NB4 (cell line): ENCODE data around the gene RELL1.

Source experiments
- MAX ChIP-seq: IDR thresholded peaks from 2 replicates; pipeline ENCODE4 v1.6.1; 2011; ENCODE audit warnings: low read depth, low read length
- POLR2A ChIP-seq: IDR thresholded peaks from 2 replicates; pipeline ENCODE4 v1.6.1; 2011; ENCODE audit warnings: mild to moderate bottlenecking; ENCODE audit not compliant: insufficient read length; ENCODE audit errors: extremely low read depth
- TF ChIP-seq, protein P1 (sequence below): IDR thresholded peaks from one replicate; pipeline ENCODE4 v1.5.1; 2012; ENCODE audit warnings: low read depth, low read length

- no peak for TF ChIP-seq POLR2A
- TF ChIP-seq, protein P1, sequence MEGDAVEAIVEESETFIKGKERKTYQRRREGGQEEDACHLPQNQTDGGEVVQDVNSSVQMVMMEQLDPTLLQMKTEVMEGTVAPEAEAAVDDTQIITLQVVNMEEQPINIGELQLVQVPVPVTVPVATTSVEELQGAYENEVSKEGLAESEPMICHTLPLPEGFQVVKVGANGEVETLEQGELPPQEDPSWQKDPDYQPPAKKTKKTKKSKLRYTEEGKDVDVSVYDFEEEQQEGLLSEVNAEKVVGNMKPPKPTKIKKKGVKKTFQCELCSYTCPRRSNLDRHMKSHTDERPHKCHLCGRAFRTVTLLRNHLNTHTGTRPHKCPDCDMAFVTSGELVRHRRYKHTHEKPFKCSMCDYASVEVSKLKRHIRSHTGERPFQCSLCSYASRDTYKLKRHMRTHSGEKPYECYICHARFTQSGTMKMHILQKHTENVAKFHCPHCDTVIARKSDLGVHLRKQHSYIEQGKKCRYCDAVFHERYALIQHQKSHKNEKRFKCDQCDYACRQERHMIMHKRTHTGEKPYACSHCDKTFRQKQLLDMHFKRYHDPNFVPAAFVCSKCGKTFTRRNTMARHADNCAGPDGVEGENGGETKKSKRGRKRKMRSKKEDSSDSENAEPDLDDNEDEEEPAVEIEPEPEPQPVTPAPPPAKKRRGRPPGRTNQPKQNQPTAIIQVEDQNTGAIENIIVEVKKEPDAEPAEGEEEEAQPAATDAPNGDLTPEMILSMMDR, result no peak
- no peak for TF ChIP-seq MAX
These were observed 44.0 kb downstream of the RELL1 start for GRCh38 chr4:37641886-37642849.
